ENCODE measurements around the gene PSD4.

Gene PSD4

GRCh38 chr2:113172721-113173541, 840 bp upstream of the PSD4 start:
- FAIRE-seq (peak; percentile 13), DNase-seq (ENCODE audit: insufficient read length, low spot score) (no peak)
- no peak for TF ChIP-seq SPI1 (IDR thresholded peaks at IDR 0.05; ENCODE audit: low read depth, low read length)
- TF ChIP-seq POLR2AphosphoS5 (IDR thresholded peaks at IDR 0.05; ENCODE audit: low read depth, low read length): no peak
- no peak for TF ChIP-seq PAX5 (IDR thresholded peaks at IDR 0.05; ENCODE audit: insufficient read depth, low read length, severe bottlenecking)
- TF ChIP-seq POLR2A (IDR thresholded peaks at IDR 0.05; ENCODE audit: low read depth, low read length): no peak
- no peak for TF ChIP-seq TAF1 (IDR thresholded peaks at IDR 0.05; ENCODE audit: low read depth, low read length)
- TF ChIP-seq POU2F2 (IDR thresholded peaks at IDR 0.05; ENCODE audit: low read depth, low read length): no peak

DNA sequence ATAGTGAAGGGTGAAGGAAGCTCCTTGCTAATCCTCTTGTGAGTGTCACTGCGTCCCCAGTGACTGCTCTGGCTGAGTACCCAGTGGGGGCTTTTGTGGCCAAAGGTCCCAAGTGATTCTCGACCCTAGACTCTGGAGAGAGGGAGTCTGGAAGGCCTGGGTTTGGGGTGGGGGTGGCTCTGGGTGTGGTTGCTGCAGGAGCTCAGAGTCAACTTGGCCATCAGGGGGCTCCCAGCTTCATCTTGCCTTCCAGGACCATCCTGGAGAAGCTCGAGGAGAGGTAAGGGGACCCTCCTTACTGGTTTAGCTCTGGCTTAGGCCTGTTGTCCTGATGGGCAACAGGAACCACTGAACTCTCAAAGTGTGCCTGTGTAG, 592 bp downstream of the PSD4 start:
- FAIRE-seq (no peak), DNase-seq (ENCODE audit: insufficient read length, low spot score) (no peak)
- TF ChIP-seq POLR2AphosphoS5 (IDR thresholded peaks at IDR 0.05; ENCODE audit: low read depth, low read length) (no peak), PAX5 (IDR thresholded peaks at IDR 0.05; ENCODE audit: insufficient read depth, low read length, severe bottlenecking) (no peak), TAF1 (IDR thresholded peaks at IDR 0.05; ENCODE audit: low read depth, low read length) (no peak), POLR2A (IDR thresholded peaks at IDR 0.05; ENCODE audit: low read depth, low read length) (no peak), POU2F2 (IDR thresholded peaks at IDR 0.05; ENCODE audit: low read depth, low read length) (no peak), SPI1 (IDR thresholded peaks at IDR 0.05; ENCODE audit: low read depth, low read length) (no peak)

GRCh38 chr2:113175042-113175628, 1.4 kb downstream of the PSD4 start:
- FAIRE-seq: peak; percentile 81
- DNase-seq (ENCODE audit: insufficient read length, low spot score): peak; percentile 75
- peak; percentile 20; the same call in 1 of the 2 replicates for TF ChIP-seq SPI1 (IDR thresholded peaks at IDR 0.05; ENCODE audit: low read depth, low read length)
- peak; percentile 98 for TF ChIP-seq POLR2A (IDR thresholded peaks at IDR 0.05; ENCODE audit: low read depth, low read length)
- TF ChIP-seq PAX5 (IDR thresholded peaks at IDR 0.05; ENCODE audit: insufficient read depth, low read length, severe bottlenecking): no peak
- TF ChIP-seq TAF1 (IDR thresholded peaks at IDR 0.05; ENCODE audit: low read depth, low read length): peak; percentile 96
- peak; percentile 96 for TF ChIP-seq POLR2AphosphoS5 (IDR thresholded peaks at IDR 0.05; ENCODE audit: low read depth, low read length)
- peak; percentile 100 for TF ChIP-seq POU2F2 (IDR thresholded peaks at IDR 0.05; ENCODE audit: low read depth, low read length)

DNA sequence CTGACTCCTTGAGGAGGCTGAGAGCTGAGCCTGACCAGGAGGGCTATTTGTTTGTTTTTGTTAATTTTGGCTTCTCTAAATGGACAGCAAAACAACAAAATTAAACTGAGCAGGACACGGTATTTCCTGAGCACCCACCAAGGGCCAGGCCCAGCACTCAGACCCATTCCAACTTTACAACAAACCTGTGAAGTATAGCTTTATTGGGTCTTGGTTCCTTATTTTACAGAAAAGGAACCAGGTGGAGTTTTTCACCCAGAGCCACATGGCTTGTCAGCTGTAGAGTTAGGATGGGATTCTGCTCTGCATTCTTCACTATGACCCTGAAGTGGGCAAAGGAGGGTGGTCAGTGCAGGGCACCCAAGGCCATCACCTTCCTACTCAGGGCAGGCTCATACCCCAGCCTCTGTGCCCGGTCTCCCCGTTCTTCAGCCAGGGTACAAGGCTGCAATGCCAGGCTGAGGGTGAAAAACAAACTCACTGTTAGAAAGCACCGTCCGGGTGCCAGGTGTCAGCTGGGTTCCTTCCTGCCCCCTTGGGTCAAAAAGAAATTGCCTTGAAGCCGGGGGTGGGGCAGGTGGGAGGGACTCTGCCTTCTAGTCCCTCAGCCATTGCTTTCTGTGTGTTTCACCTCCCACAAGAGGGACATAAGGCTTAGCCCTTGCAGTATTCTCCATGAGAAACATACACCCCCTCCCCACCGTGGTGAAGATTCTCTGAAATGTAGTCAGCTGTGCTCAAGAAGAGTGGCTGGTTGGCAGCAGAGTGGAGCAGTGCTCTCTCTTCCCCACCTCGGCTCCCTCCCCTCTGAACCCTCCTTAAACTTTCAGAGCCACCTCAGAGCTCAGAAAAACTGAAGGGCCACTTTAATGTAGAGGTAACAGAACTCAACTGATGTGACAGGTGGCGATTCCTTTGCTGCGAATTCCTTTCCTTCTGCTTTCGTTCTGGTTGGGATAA, 2.2 kb downstream of the PSD4 start:
- no peak for TF ChIP-seq POLR2A (IDR thresholded peaks at IDR 0.05; ENCODE audit: low read depth, low read length)
- TF ChIP-seq SPI1 (IDR thresholded peaks at IDR 0.05; ENCODE audit: low read depth, low read length): no peak
- no peak for TF ChIP-seq POU2F2 (IDR thresholded peaks at IDR 0.05; ENCODE audit: low read depth, low read length)
- TF ChIP-seq PAX5 (IDR thresholded peaks at IDR 0.05; ENCODE audit: insufficient read depth, low read length, severe bottlenecking): no peak
- TF ChIP-seq POLR2AphosphoS5 (IDR thresholded peaks at IDR 0.05; ENCODE audit: low read depth, low read length): no peak; the same call in 1 of the 2 replicates
- no peak for TF ChIP-seq TAF1 (IDR thresholded peaks at IDR 0.05; ENCODE audit: low read depth, low read length)
- FAIRE-seq (peak; percentile 72), DNase-seq (ENCODE audit: insufficient read length, low spot score) (no peak)

DNA sequence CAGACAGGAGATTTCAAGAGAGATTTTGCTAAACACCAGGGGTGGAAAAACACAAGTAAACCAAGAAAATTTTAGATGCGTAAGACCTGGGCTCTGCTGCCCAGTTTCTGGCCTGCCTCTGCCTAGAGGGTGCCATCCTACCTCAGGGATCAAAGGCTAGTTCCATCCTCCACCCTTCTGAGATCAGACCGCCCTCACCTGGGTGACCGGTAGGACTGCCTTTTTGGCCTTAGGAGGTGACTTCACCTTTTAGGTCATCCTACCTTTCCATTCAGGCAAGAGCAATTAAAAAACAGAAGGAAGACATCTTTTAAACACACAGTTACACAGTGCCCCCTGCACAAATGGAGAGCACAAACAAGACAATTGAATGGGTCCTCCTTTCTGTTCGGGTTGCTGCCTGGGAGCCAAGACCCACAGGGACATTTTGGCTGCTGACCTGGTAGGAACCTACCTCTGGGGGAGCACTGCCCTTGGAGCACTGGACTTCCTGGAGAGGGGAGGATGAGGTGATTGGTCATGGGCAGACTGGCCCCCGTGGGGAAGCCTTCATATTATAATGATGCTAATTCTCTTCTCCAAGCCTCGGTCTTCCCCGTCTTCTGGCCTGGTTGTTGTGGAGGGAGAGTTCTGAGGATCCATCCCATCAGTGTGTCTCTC, 3.1 kb downstream of the PSD4 start:
- no peak for TF ChIP-seq SPI1 (IDR thresholded peaks at IDR 0.05; ENCODE audit: low read depth, low read length)
- TF ChIP-seq POLR2A (IDR thresholded peaks at IDR 0.05; ENCODE audit: low read depth, low read length): 0 out of 2 replicates have a peak, but pooled peaks have one; percentile 14
- no peak for TF ChIP-seq POU2F2 (IDR thresholded peaks at IDR 0.05; ENCODE audit: low read depth, low read length)
- DNase-seq (ENCODE audit: insufficient read length, low spot score): no peak
- FAIRE-seq: no peak

- DNase-seq (ENCODE audit: insufficient read length, low spot score) (no peak), FAIRE-seq (peak; percentile 13)
- TF ChIP-seq PAX5 (IDR thresholded peaks at IDR 0.05; ENCODE audit: insufficient read depth, low read length, severe bottlenecking) (no peak), POLR2AphosphoS5 (IDR thresholded peaks at IDR 0.05; ENCODE audit: low read depth, low read length) (no peak), POU2F2 (IDR thresholded peaks at IDR 0.05; ENCODE audit: low read depth, low read length) (no peak), TAF1 (IDR thresholded peaks at IDR 0.05; ENCODE audit: low read depth, low read length) (no peak), POLR2A (IDR thresholded peaks at IDR 0.05; ENCODE audit: low read depth, low read length) (no peak), SPI1 (IDR thresholded peaks at IDR 0.05; ENCODE audit: low read depth, low read length) (no peak)
These were observed 4.4 kb downstream of the PSD4 start for GRCh38 chr2:113178069-113178746.

DNA sequence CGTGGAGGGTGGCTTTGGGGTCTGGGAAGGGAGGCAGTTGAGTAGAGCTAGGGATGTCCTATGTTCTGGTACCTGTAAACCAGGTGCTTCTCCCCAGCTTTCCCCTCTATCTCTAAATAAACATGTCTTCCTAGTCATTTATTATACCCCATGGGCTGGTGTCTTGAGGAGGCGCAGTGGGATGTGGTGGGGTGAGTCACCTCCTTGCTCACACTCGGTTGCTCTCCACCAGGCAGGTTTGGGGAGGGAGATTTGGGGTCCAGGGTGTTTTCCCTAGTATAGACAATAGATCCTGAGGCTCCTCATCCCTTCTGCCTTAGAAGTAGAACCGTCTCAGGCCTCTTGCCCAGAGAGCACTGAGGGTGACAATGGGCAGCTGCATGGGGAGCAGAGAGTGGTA, 5.1 kb downstream of the PSD4 start:
- DNase-seq (ENCODE audit: insufficient read length, low spot score) (no peak), FAIRE-seq (no peak)
- no peak for TF ChIP-seq TAF1 (IDR thresholded peaks at IDR 0.05; ENCODE audit: low read depth, low read length)
- no peak for TF ChIP-seq POLR2AphosphoS5 (IDR thresholded peaks at IDR 0.05; ENCODE audit: low read depth, low read length)
- no peak for TF ChIP-seq PAX5 (IDR thresholded peaks at IDR 0.05; ENCODE audit: insufficient read depth, low read length, severe bottlenecking)
- TF ChIP-seq POU2F2 (IDR thresholded peaks at IDR 0.05; ENCODE audit: low read depth, low read length): no peak

- DNase-seq (ENCODE audit: insufficient read length, low spot score) (no peak), FAIRE-seq (no peak)
- no peak for TF ChIP-seq PAX5 (IDR thresholded peaks at IDR 0.05; ENCODE audit: insufficient read depth, low read length, severe bottlenecking)
- TF ChIP-seq TAF1 (IDR thresholded peaks at IDR 0.05; ENCODE audit: low read depth, low read length): no peak
- no peak for TF ChIP-seq POLR2A (IDR thresholded peaks at IDR 0.05; ENCODE audit: low read depth, low read length)
- no peak for TF ChIP-seq POU2F2 (IDR thresholded peaks at IDR 0.05; ENCODE audit: low read depth, low read length)
- TF ChIP-seq SPI1 (IDR thresholded peaks at IDR 0.05; ENCODE audit: low read depth, low read length): no peak
- no peak for TF ChIP-seq POLR2AphosphoS5 (IDR thresholded peaks at IDR 0.05; ENCODE audit: low read depth, low read length)
These were observed 5.8 kb downstream of the PSD4 start for GRCh38 chr2:113179446-113180045.
